HL-60/S4 (cell line): ENCODE measurements around the gene PDZD7.

ENCODE experiments used
- in situ Hi-C: fragments of 300-500 bp; cut with MboI; formaldehyde crosslinking; loops from 2 replicates; pipeline ENCODE4 v1.14.3; 2022; ENCODE audit warnings: low sequenced_read_pairs

Gene PDZD7

GRCh38 chr10:101061624-101062231 lies 30.8 kb upstream of the PDZD7 start, which contains the start of gene KAZALD1:
Gene KAZALD1 (plus strand): TSS chr10:101061989. CDS start chr10:101062593, 604 bp downstream.
- in situ Hi-C loops, result no loop called here

DNA sequence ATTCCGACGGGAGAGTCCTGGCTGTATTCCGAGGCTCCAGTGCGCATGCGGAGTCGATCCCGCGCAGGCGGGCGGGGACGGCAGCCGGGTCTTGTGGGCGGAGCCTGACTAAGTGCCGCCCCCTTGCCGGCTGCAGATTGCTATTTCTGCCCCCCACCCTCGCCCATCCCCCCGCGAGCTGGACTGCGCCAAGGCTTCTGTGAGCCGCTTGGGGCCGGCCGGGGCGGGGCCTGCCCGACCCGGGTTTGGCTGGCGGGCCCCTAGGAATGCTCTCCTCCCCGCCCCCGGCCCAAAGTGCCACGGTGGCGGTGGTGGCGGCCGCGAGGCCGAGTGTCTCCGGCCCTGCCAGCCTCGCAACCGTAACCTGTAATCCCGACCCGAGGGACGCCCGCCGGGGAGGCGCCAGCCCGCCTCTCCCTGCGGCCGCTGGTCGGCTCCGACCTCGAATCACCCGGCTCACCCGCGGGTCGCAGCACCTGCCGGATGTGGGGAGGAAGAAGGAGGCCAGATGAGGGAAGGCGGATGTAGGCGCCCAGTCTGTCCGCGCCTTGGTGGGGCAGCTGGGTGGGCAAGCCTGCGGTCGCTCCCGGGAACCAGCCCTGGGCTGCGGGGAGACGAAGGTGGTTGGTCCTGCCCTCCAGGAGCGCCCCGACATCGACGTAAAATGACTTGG lies 30.2 kb upstream of the PDZD7 start:
- in situ Hi-C loops, result no loop called here

DNA sequence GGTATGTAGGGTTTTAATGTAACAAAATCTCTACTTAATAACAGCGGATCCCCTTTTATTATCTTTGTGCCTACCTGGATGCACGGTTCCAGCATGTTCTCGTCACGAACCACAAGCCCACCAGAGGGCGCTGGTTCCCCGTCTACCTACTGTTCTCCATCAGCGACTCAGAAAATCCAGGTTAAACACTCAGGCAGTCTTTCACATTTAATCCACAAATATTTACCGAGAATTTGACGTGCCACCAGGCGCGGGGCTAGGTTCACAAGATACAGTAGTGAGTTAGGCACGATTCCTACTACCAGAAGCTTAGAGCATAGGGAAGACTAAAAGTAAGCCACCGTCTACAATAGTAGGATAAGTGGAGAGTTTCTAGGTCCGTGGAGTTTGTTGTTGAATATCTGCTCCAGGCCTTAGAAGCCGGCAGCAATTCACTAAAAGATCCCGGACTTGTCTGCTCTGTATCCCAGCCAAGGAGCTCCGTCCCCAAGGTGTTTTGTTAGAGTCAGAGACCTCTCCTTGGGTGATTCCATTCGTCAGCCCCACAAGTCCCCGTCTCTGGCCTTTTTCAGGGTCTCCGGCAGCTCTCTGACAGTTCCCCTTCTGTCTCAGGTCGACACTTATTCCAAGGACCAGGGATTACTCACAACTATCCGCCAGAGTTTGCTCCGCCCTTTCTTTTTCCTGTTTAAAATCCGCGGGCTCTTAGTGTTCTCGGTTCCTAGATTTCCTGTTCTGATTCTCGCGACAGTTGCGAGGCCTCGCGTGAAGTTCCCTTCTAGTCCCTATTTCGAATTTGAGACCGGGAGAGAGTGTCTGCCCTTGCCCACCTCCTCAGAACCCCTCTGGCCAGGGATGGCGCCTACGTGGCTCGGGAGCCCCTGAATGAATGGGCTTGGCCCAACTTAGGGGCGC lies 29.4 kb upstream of the PDZD7 start:
- in situ Hi-C loops, result no loop called here

DNA sequence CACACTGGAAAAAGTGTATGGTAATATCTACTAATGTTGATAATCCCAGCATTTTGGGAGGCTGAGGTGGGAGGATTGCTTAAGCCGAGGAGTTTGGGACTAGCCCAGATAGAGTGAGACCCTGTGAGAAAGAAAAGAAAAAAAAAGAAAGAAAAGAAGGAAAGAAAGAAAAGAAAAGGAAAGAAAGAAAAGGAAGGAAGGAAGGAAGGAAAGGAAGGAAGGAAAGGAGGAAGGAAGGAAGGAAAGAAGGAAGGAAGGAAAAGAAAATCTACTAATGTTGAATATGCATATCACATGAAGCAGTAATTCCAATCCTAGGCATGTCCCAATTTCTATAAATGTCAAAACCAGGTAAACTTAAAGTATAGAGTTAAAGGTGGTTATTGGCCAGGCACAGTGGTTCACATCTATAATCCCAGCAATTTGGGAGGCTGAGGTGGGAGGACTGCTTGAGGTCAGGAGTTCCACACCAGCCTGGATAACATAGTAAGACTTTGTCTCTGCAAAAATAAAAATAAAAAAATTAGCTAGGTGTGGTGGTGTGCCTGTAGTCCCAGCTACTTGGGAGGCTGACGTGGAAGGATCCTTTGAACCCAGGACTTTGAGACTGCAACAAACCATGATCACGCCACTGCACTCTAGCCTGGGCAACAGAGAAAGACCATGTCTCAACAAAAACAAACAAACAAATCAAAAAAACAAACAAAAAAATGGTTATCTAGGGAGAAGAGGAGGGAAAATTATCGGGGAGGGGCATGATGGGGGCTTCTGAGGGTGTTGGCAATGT lies 25.6 kb upstream of the PDZD7 start:
- in situ Hi-C loops, result loop anchor here (10.0 kb wide), 1 partner anchor 88 kb away; no protein-coding TSS in a partner anchor

DNA sequence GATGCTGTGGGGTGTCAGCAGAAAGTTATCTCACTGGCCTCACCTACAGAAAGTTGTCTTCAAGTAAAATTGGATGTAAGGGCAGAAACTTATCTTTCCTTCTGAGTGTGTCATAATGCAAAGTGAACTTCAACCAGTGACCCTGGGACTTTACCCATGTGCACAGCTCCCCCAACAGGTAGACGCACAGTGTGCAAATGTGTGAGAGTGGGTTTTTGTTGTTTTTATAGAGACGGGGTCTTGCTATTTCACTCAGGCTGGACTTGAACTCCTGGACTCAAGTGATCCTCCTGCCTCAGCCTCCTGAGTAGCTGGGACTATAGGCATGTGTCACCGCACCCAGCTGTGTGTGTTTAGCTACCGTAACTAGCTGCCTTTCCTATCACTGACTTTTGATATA lies 24.5 kb upstream of the PDZD7 start:
- in situ Hi-C loops, result loop anchor here (10.0 kb wide), 1 partner anchor 89 kb away; no protein-coding TSS in a partner anchor

DNA sequence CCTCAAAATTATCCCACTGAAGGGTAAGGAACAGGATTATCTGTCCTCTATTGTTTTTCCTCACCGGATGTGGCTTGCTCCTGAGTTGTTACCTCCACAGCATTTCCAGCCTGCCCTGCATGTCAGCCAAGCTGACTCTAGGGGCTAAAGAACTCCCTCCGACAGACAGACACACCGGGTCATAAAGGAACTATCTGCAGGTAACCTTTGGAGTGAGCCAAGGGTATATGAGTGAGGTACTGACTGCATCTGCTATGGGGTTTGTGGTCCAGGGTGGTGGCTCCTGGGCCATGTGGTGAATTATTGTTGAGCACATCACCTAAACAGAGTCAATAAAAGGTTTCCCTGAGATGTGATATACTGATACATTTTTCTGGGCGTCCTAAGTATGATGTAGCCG lies 23.9 kb upstream of the PDZD7 start:
- in situ Hi-C loops, result loop anchor here (10.0 kb wide), 1 partner anchor 90 kb away; no protein-coding TSS in a partner anchor

DNA sequence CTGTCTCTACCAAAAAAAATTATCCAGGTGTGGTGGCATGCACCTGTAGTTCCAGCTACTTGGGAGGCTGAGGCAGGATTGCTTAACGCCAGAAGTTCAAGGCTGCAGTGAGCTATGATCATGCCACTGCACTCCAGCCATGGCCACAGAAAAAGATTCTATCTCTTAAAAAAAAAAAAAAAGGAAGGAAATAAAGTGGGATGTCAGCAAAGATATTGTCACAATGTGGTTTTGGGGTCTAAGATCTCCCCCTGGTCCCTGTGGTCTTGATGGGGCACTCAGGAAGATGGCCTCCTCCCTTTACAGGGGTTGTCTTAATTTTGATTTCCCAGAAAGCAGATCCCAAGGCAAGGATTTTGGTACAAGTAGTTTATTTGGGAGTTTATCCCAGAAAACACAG lies 23.4 kb upstream of the PDZD7 start:
- in situ Hi-C loops, result loop anchor here (10.0 kb wide), 1 partner anchor 90 kb away; no protein-coding TSS in a partner anchor

DNA sequence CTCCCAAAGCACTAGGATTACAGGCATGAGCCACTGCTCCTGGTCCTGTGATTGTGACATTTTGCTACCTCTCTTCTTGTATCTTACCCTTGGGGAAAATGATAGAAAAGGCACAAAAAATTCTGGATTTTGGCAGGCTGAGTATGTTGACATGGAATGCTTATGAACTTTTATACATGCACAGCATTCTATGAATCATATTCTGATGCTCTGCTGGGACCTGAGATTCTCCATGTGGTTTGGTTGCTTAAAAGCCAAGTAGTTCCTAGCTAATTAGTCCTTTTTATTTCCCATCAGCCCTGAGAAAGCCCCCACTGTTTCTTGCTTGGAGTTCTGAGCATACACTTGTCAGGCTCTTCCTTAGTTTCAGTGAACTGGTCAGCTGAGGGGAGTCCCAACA lies 22.6 kb upstream of the PDZD7 start:
- in situ Hi-C loops, result loop anchor here (10.0 kb wide), 1 partner anchor 91 kb away; no protein-coding TSS in a partner anchor

GRCh38 chr10:101052285-101052684 lies 21.4 kb upstream of the PDZD7 start:
- in situ Hi-C loops, result loop anchor here (10.0 kb wide), 1 partner anchor 93 kb away; no protein-coding TSS in a partner anchor

- in situ Hi-C loops, result loop anchor here (10.0 kb wide), 1 partner anchor 94 kb away; no protein-coding TSS in a partner anchor
These were observed 19.5 kb upstream of the PDZD7 start for GRCh38 chr10:101050208-101051069.

DNA sequence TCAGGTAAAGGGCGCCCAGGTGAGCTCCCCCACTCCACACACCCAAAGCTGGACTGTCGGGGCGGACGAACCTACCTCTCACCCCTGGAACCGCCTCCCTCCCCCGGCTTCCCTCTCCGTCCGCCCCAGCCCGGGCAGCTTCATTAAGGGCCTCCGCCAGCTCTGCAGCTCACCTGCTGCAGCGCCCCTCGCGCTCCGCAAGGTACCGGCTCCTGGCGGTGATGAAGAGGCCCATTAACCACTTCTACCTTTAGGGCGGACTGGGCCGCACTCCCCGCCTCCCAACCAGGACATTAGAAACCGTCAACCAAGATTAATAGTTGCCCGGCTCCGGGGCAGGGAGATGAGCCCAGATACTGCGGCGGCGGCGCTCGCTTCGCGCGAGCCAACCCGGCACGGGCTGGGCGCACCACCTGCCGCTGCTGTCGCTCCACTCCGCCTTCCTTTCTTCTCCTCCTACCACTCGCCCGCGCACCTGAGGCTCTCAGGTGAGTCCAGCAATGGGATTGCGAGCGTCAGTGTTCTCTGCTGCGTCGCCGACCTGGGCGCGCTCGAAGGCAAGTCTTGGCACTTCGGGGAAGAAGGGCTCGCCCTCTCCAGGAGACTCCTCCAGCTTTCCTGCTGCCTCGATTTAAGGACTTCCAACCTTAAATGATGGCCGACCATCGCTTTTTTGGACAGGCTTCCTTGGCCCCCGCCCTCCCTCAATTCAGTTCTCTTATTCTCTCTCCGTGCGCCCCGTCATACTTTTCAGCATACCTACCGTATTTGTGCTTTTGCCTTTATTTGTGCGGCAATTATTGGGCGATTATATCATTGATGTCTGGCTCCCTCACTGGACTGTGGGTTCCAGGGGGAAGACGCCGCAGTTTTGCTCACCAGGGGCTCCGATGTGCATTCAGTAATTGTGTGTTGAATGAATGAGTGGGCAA lies 17.3 kb upstream of the PDZD7 start:
- in situ Hi-C loops, result no loop called here

DNA sequence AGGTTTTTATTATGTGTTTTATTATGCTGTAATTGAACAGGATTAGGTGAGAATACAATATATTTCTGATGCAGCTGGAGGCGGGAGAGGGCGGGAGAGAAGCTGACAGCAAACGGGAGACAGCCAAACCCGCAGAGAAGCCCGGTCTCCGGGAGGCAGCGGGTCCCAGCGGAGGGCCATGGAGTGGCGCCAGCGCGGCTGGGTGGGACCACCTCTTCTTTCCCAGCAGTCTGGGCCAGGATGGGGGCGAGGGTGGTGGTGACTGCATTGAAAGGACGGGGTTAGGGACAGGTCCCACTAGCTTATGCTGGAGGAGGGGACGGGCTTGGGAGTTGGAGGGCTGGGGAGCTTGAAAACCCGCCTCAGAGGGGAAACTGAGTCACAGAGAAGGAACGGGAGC lies 16.3 kb upstream of the PDZD7 start:
- in situ Hi-C loops, result no loop called here

DNA sequence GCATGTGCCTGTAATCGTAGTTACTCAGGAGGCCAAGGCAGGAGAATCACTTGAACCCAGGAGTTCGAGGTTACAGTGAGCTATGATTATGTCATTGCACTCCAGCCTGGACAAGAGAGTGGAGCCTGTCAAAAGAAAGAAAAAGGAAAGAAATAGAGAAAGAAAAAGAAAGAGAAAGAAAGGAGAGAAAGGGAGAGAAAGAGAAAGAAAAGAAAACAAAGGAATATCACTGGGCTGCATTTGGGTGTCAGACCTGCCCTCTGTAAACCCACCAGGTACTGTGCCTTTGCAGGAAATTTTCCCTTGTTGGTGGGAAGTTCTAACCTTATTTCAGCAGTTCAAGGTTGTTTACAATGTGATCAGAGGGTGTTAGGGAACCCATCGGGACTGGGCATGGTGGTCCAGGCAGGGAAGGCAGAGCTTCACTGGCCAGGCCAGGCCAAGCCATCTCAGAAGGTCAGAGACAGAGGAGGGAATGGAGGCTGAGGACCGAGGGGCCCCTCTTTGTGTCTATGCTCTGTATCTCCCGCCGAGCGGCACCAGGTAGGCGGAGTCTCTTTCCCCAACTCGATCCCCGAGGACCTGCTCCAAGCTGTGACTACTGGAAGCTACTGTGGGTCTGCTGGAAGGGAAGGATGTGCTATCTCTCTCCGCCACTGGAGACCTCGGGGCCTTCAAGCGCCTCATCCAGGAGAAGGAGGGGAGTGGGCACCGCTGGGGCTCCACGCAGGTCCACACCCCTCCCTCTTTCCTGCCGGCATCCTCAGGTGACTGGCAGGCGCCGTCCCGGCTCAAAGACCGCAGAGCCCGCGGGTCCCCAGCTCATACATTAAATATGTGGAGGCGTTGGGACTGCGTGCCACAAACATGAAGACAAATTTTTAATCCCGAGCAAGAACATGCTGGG lies 15.7 kb upstream of the PDZD7 start:
- in situ Hi-C loops, result no loop called here

DNA sequence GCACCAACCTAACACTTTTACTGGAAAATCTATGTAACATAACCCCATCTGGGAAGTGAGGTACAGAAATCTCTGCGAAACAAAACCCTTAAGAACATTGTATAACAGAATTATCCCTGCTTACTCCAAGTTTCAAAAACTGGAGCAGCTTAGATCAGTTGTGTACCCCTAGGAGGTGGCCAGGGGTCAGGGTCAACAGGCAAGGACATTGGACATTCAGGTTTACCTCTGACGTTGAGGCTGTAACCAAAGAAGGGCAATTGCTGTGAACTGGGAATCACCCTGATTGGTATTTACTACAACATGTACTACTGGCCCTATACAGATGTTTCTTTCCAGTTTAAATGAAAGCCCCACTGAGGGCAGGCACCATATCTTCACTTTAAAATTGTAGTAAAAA lies 13.2 kb upstream of the PDZD7 start:
- in situ Hi-C loops, result no loop called here

DNA sequence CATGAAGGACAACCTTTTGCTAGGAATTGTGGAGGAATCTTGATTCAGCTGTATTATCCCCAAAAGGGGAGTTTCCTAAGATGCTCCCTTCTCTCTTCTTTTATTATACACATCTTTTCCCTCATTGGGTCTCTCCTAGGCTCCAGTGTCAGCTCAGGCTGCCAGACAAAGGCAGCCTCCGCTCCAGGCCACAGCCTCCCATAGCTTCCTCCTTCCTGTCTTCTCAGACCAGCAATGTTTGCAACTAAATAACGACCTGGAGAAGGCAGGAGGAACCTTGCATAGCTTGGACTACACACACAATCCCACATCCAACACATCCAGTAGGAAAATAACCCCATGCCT lies 12.4 kb upstream of the PDZD7 start:
- in situ Hi-C loops, result no loop called here

- in situ Hi-C loops, result no loop called here
These were observed 11.9 kb upstream of the PDZD7 start for GRCh38 chr10:101042667-101043362.

DNA sequence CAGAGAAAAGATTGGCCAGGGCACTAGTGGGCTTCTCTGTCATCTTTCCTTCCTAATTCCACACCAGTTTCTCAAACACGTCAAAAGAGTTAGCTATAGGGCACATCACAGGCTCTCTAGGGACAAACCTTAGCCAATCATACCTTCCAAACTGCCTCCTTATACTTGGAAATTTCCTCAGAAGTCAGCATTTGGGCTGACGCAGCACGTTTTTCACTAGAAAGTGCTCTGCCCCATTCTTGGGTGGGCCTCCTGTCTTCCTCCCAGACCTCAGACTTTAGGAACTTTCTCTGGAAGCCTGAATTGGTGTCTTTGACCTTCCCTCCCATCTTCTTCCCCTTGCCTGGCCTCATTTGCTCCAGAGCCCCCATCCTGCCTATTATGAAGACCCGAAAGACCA lies 11.2 kb upstream of the PDZD7 start:
- in situ Hi-C loops, result no loop called here
